ENCODE measurements around the gene PPP6R2. TPM values are rescaled to one million over a fixed set of nuclear protein-coding genes. Genes with fewer than 3 reads are reported as not detected.

The PPP6R2 gene
- polyA plus RNA-seq, 2 of the 4 experiments (the other 2 are of a cell fraction) = 9.6 to 14.7 TPM

- 0 out of 6 replicates have a peak overlapping the region, but pooled peaks of 1 of the 2 experiments have one; percentile 30 for H3K27ac ChIP-seq
- FAIRE-seq (no peak), DNase-seq (ENCODE audit: low read depth in 1 of 2, low spot score in 1 of 2) (peak in 1 of 2 experiments; percentile 7), ATAC-seq (peak; percentile 10 to 11; a peak in 3 of 6 replicates)
- H3K4me2 ChIP-seq = no peak overlapping the region
- H3K4me3 ChIP-seq = no peak overlapping the region
- WGBS (ENCODE audit: missing lambda C conversion rate) = 60% methylated on average over 13 of the region's 15 CpGs
- POLR2A ChIA-PET = no interaction called here
- no peaks in the 10 kb centered on the region for H3K9me3 ChIP-seq
- TF ChIP-seq FOSB (CRISPR knock-in tag; IDR thresholded peaks at IDR 0.05) (no peak), TFCP2L1 (CRISPR knock-in tag; IDR thresholded peaks at IDR 0.05) (no peak), RAD21 (conservative IDR thresholded peaks at IDR 0.05 in 1 of 2, IDR thresholded peaks at IDR 0.05 in 1 of 2) (no peak), JUNB (IDR thresholded peaks at IDR 0.05) (no peak), CEBPB (IDR thresholded peaks at IDR 0.05) (no peak), USF2 (IDR thresholded peaks at IDR 0.05) (no peak), ZSCAN20 (CRISPR knock-in tag; IDR thresholded peaks at IDR 0.05) (no peak), EHF (CRISPR knock-in tag; IDR thresholded peaks at IDR 0.05) (no peak), BHLHE40 (IDR thresholded peaks at IDR 0.05; ENCODE audit: low read depth, low read length) (no peak), NFE2L2 (conservative IDR thresholded peaks at IDR 0.05; ENCODE audit: low read length) (no peak), CTCF (IDR thresholded peaks at IDR 0.05) (no peak), GATA3 (IDR thresholded peaks at IDR 0.05; ENCODE audit: borderline replicate concordance) (no peak), MYC (IDR thresholded peaks at IDR 0.05; ENCODE audit: borderline replicate concordance, low read length) (no peak), EP300 (IDR thresholded peaks at IDR 0.05) (no peak)
- CTCF ChIA-PET = interaction anchor here (0.8 to 1.9 kb wide), 5 partner anchors 9 to 179 kb away, joined by 3 to 5 read pairs (median 3); no protein-coding TSS in a partner anchor
- peaks cover 35% of the 10 kb centered on the region for H3K4me1 ChIP-seq
Measured at GRCh38 chr22:50398831-50399648, 55.9 kb downstream of the PPP6R2 start.

GRCh38 chr22:50399751-50400331, 56.7 kb downstream of the PPP6R2 start:
- ATAC-seq (peak; percentile 79 to 84), DNase-seq (ENCODE audit: low read depth in 1 of 2, low spot score in 1 of 2) (peak; percentile 35 to 49), FAIRE-seq (no peak)
- WGBS (ENCODE audit: missing lambda C conversion rate) = 81% methylated on average over 7 of the region's 8 CpGs
- no peaks in the 10 kb centered on the region for H3K9me3 ChIP-seq
- peaks cover 35% of the 10 kb centered on the region for H3K4me1 ChIP-seq
- ChIA-PET CTCF (interaction anchor here (0.7 to 1.9 kb wide), 6 partner anchors 8 to 147 kb away, joined by 3 to 5 read pairs (median 4); no protein-coding TSS in a partner anchor), POLR2A (no interaction called here)
- 0 out of 6 replicates have a peak overlapping the region, but pooled peaks of 1 of the 2 experiments have one; percentile 30 for H3K27ac ChIP-seq
- H3K4me3 ChIP-seq = no peak overlapping the region
- no peak overlapping the region for H3K4me2 ChIP-seq
- peak; percentile 39 for TF ChIP-seq CTCF (IDR thresholded peaks at IDR 0.05)
- TF ChIP-seq ZFP36 (IDR thresholded peaks at IDR 0.05; ENCODE audit: borderline replicate concordance, partially characterized antibody) = no peak
- TF ChIP-seq TP53 (CRISPR knock-in tag; IDR thresholded peaks at IDR 0.05) = no peak
- TF ChIP-seq MAX (IDR thresholded peaks at IDR 0.05) = 0 out of 2 replicates have a peak, but pooled peaks have one; percentile 26
- TF ChIP-seq CHD2 (IDR thresholded peaks at IDR 0.05; ENCODE audit: low read length, partially characterized antibody) = no peak
- TF ChIP-seq RCOR1 (IDR thresholded peaks at IDR 0.05; ENCODE audit: low read depth, low read length) = no peak
- no peak for TF ChIP-seq REST (IDR thresholded peaks at IDR 0.05)
- peak; percentile 32; the same call in 1 of the 2 replicates for TF ChIP-seq USF2 (IDR thresholded peaks at IDR 0.05)
- TF ChIP-seq SMC3 (IDR thresholded peaks at IDR 0.05) = peak; percentile 22; the same call in 1 of the 3 replicates
- TF ChIP-seq POLR2AphosphoS2 (conservative IDR thresholded peaks at IDR 0.05; ENCODE audit: low read length) = no peak
- TF ChIP-seq FOXS1 (CRISPR knock-in tag; IDR thresholded peaks at IDR 0.05) = no peak
- TF ChIP-seq HDAC2 (IDR thresholded peaks at IDR 0.05) = no peak

All from A549 (cell line).